Activated CD8-positive, alpha-beta memory T cell treated with anti-CD3 and anti-CD28 coated beads for 24 hours (primary cell): ENCODE measurements around the gene DELE1.

Experiments used
- DNase-seq: peaks from one replicate; pipeline ENCODE4 v3.0.0-alpha.2; 2020

The DELE1 gene, protein sequence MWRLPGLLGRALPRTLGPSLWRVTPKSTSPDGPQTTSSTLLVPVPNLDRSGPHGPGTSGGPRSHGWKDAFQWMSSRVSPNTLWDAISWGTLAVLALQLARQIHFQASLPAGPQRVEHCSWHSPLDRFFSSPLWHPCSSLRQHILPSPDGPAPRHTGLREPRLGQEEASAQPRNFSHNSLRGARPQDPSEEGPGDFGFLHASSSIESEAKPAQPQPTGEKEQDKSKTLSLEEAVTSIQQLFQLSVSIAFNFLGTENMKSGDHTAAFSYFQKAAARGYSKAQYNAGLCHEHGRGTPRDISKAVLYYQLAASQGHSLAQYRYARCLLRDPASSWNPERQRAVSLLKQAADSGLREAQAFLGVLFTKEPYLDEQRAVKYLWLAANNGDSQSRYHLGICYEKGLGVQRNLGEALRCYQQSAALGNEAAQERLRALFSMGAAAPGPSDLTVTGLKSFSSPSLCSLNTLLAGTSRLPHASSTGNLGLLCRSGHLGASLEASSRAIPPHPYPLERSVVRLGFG

DNA sequence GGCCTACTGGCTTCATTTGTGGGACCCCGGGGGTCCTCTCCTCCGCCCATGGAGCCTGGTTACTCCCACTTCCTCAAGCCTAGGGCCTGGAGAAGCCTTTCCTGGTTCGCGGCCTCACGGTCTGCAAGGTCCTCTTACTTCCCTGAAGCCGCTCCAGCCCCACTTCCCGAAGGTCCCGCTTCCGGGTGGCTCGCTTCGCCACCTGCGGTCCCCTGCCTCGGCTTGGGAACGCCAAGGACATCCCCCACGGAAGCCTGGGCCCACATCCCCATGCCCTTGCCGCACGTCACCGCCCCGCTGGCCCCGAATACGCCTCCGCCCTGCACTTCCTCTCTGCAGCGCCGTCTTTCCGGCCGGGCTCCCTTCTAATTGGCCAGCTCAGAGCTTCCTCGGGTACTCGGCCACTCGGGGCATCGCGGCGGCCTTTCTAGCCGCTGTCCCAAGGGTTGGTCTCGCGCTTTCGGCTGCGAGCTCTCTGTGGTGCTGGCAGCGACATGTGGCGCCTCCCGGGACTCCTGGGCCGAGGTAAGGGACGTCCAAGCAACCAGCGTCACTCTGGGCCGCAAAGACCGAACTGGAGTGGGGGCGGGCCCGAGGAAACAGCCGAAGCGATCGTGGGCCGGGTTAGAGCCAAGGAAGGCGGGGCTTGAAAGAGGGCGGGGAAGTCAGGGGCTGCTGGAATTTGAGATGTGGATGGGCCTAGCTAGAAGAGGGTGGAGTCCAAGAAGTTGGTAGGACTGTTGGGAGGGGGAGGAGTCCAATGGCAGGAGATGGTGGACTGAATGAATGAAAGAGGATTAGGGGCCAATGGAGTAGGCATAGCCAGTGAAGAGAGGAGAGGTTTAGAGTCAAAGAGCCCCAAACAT lies at the start of gene DELE1:
Gene DELE1 (plus strand): TSS at position 424 of the 866 bp plus-strand sequence. CDS start 71 bp downstream, at position 495.
- peak; percentile 97 for DNase-seq

DNA sequence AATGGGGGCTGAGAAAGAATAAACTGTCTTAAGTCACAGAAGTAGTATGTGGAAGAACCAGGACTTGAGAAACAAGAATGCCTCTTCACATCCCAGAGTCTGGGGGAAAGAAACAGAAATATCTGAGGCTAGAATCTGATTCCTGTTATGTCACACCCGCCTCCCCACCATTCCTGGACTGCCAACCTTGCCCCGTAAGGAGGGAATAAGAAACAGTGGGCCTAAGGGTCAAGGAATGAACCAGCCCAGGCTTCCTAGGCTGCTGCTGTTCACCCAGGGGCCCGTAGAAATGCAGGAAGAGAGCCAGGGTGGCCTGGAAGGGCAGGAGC lies 49.8 kb upstream of the DELE1 start:
- no peak for DNase-seq

DNA sequence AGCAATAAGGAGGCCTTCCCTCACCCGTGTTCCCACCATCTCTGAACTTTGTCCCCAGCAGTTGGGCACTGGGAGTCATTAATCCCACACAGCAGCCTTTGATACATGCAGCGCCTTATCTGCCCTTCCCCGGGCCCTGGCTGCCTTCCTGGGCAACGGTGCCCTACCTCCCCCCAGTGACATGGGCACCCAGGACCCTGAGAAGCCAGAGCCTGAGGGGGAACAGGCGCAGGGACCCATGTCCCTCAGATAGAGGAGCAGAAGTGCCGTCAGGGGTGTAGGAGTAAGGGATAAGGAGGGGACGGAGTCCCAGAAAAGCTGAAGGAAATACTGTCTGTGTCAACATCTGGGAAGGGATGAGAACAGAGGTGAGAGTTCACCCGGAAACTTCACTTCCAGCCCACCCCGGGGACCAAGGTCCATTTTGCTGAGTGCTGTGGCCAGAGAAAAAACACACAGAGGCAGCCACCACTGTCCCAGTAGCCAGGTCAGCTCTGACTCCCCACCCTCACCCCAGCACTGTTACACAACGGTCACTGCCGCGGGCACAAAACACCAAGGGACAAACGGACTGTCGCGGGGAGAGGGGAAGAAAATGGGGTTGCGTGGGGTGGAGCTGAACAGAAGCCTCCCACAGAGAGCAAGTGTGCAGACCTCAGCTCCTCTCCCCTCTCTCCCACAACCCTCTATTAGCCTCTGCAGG lies 49.3 kb upstream of the DELE1 start:
- no peak for DNase-seq

DNA sequence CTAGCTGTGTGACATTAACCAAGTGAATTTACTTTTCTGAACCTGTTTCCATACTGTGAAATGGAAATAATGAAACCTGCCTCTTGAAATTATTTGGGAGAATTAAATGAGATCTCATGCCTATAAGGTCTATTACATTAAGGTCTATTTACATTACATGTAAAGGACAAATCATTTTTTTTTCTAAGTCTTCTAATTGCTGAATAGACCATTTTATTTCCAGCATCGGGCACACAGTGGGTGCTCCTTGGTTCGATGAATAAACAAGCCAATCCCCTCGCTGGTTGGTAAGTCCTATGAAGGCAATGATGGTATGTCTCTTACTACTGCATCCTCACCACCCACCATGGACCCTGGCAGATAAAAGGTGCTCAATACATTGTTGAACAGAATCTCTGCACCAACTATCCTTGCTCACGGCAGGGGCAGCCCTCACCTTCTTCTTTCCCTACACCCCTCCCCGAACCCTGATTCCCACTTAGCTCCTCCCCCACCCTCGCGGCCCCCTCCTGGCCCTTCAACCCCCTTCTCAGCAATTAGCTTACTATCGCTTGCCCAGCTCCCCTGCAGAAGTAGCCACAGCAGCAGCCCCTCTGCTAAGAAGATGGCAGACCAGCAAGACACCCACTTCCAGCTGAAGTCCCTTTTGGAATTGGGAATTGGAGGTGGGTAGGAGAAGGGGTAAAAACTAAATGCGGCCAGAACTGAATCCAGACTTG lies 48.5 kb upstream of the DELE1 start:
- no peak for DNase-seq

DNA sequence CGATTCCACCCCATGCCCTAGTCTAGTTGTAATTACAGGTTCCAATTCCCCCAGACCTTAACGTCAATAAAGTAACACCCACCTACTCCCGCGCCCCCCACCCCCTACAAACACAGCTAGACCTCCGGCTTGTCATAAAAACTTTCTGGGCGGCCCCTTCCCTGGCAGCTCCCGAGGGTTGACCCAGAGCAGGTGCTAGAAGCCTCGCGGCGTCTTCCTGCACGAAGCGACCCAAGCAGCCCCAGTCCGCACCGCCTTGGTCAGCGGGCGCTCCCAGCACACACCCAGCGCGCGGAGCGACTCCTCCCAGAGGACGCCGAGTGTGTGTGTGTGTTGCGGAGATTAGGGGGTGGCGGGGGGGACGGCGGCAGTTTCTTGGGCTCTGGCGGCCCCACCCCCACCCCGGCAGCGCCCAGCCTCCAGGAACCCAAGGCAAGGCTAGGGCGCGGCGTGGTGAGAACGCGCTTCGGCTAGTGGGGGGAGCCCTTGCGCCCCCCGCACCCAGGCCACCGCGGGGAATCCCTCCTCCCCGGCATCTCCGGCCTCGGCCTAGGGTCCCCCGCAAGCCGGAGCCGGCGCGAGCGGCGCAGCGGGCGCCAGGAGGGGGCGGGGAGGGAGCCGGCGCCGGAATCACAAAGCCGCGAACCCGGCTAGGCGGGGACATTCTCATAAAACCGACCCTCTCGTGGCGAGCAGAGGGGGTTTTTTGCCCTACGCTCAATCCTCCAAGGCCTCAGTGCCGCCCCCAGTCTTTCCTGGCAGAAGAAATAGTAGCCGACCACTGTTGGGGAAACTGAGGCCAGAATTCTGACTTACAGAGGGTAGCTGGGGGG lies 47.7 kb upstream of the DELE1 start:
- no peak for DNase-seq

DNA sequence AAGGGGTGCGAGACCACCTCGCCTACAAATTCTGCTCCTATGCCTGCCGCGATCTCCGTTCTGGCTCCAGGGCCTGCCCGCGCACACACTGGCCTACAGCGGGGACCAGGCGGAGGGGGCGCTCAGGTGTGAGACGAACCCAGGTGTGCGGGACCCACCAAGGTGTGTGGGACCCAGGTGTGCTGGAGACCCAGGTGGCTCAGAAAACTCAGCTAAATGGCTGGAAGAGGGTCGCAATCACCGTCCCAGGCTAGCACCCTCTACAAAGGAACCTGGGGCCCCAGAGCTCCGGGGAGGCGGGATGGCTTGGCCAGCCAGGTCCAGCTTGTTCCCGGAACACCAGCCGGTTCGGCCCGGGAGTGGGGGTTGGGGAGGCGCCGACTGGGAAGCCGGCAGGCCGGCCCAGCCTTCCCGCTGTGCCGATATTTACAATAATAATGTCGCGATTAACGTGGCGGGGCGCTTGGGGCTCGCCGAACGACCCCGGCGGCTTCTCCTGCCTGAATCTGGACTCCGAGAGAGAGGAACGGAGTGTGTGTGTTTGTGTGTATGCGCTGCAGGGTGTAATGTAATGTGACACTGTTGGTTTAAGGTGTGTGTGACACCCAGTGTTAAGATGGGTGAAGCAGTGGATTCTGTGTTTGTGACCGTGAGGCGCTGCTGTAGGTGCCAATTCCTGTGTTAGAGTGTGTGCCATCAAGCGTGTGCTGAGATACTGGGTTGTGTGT lies 46.9 kb upstream of the DELE1 start:
- no peak for DNase-seq

DNA sequence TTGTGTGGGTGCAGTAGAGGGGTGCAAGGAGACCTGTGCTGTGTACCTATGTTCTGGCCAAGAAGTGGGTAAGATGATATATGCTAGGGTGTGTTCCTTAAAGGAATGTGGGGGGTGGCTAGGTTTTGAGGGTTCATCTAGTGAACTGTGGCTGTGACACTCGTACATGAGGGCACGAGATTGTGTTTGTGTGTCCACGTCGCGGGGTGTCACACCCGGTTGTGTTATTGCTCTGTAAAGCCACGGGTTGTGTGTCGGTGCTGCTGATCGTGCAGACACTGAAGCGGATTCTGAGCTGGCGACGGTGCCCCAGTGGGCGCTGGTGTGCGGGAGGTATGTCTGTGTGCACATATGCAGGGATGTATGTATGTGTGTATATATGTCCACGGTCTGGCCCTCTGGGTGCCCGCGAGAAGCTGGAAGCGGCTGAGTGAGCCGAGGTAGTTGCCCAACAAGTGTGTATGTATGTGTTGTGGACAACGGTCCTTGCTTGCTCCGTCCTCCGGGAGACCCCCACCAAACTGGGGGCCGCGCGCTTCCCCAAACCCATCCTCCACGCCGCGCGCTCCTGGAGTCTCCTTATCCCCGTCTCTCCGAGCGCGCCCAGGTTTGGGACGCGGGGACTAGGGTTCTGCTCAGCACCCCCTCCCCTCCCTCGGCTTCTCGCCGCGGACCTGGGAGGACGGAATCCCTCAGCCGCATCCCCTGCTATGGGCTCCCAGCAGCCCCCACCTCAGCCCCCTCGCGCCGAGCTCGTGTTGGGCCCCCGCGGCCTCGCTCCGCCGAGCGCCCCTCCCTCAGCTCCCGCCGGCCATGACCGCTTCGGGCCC lies 46.1 kb upstream of the DELE1 start:
- DNase-seq, result peak; percentile 70

DNA sequence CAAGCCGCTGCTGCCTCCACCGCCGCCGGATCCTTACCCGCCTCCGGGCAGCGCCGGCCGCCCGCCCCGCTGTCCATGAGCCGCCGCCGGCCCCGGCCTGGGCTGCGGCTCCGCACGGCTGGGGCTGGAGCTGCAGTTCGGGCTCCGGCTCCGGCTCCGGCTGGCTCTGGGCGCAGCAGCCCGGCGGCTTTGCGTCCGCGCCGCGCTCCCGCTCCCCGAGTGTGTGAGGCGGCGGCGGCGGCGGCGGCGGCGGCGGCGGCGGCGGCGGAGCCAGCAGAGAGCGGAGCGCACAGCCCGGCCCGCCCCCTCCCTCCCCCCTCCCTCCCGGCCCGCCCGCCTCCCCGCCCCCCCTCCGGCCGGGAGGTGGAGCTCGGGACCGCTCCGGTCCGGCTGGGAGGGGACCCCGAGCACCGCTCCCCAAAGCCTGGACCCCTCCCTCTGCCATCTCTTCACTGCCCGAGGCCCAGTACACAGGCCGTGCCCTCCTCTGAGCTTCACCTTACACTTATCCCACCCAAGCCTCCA lies 45.4 kb upstream of the DELE1 start, which contains the start of gene PCDH1:
Gene PCDH1 (minus strand): TSS at position 225 of the 525 bp plus-strand sequence. CDS start 148 bp downstream, at position 77.
- no peak for DNase-seq

DNA sequence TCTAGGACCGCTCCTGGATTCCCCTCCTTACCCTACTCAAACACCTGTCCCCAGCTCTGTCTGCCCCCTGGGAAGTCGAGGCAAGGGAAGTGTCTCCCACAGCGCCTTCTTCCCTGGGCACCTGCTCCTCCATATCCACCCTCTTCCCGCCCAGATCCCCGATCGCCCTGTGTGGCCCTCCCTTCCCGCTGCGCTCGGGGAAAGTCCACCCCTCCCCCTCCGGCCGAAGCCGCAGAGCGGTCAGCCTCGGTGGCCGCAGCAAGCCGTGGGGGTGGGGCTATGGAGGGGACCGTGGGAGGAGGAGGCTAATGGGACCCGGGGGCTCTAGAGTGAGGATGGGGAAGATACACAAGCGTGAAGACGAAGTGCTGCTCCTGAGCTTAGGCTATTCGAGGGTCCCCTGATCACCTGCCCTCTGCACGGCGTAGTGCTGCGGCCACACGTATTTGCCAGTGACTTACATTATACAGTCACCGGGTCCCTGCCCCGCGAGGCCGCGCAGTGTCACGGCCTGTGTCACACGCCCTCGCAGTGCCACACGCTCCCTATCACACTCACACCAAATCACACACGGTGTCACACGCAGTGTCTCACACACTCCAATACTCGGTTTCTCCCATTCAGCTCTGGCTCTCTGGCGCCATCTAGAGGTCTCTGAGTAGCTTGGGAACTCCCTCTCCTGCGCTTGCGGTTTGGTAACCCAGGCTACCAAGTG lies 44.8 kb upstream of the DELE1 start:
- DNase-seq, result peak; percentile 92

DNA sequence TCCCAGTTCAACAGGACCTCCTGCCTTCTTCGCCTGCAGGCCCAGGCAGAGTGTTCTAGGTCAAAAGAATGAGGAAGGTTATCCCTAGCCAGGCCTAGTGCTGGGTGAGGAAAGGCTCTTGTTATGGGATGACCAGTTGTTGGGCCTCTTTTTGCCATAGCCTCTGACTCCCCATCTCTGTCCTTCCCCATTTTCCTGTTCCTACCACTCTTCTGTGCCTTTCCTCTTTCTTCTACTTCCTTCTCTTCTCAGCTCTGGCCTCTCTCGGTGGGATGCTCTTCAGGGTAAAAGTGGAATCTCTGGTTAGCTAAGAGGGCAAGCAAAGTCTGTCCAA lies 44.3 kb upstream of the DELE1 start:
- no peak for DNase-seq

DNA sequence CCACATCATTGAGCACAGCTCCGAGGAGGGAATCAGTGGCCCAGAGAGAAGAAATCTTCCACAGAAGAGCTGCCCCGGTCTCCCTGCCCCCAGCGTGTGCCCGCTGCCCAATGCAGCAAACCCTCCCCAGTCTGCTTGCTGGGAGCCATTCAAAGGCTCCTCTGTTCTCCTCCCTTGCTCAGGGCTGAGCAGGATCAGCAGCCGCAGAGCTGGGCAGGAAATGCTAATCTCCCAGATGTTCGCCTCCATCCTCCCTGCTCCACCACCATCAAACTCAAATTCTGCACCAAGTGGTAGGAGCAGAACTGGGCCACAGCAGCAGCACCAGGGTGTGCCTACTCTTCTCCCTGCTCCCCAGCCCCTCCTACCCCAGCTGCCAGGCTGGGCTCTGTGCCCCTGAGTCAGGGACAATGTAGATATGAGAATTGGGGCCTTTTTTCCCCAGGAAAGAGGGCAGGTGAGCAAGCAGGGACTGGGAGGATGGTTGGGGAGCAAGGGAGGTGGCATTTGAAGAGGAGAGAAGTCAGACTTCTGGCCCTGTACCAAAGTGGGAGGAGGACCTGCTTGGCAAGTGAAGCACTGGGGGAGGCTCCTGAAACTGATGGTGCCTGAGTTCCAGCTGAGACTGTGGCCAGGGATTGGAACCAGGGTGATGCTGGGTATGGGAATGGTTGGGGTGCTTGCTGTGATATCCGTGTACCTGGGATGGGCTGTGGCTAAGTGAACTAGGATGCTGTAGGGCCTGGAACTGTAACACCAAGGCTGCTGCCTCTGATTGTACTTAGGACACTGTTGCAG lies 43.5 kb upstream of the DELE1 start:
- DNase-seq, result no peak

DNA sequence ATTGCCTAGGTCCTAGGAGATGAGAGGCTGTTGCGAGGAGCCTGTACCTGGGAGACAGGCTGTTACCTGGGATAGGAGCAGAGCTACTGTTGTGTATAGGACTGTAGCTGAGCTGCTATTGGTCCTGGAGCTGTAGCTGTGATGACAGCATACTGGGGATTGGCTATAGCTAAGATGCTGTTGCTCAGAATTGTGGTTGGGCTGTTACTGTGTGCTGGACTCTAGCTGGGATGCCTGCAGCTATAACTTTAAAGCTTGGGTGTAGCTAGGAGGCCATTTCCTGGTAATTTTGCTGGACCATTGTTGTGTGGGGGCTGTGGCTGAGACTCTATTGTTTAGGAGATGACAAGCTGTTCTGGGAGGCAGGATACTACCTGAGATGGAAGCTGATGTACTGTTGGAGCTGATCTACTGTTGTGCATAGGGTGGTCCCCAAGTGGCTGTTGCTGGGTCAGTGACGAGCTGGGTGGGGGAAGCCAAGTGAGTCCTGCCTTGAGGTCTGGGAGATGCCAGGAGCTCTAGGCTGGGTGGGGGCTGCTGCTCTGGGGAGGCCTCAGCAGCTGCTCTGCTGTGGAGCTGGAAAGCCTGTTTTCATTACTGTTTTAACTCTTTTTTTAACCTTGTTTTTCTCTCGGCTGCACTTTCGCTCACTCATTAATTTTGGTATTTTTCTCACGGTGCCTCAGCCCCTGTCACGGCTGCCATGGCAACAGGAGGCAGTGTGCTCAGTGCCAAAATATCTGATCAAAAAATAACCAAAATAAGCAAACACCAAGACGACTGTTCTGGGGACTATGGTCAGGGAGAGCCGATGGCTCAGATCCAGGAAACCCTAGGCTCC lies 42.5 kb upstream of the DELE1 start:
- no peak for DNase-seq

DNA sequence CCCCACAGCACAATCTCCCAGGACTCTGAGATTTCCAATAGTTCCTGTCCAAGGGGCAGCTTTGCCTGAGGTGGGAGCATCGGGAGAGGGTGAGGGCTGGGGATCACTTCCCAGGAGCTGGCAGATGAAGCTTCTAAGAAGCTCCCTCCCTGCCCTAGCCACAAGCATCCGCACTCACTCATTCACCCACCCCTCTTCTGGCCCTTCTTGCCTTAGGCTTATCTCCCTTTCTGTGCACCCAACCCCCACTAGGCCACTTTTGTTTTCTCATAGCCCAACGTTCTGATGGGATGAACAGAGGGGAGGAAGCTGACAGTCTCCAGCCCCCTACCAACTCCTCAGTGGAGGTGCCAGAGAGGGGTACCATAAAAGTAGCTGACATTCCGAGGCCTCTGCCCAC lies 41.8 kb upstream of the DELE1 start:
- DNase-seq, result no peak

DNA sequence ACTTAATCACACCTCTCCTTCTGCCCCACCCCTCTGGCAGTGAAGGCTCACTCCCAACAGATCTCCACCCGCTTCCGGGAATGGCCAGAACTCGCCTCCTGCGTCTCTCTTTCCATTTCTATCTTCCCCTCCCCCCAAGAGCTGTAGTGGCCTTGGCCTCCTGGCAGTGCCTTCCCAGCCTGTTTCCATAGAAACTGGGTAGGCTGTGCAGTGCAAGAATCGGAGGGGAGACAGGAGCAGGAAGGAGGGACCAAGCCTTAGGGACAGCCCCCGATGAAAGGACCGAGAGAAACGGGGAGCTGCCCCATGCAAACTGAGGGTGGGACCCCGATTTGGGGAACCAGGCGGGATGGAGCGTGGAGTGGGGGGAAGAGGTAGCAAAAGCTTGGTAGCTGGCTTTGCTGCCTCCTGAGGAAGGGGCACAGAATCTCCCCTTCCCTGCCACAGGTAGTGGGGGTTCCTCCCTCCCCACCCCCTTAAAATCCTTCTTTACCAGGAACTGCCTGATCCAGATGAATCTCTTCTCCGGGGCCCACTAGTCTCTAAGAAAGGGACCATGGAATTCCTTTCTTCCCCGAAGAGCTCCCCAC lies 41.0 kb upstream of the DELE1 start:
- DNase-seq, result no peak

DNA sequence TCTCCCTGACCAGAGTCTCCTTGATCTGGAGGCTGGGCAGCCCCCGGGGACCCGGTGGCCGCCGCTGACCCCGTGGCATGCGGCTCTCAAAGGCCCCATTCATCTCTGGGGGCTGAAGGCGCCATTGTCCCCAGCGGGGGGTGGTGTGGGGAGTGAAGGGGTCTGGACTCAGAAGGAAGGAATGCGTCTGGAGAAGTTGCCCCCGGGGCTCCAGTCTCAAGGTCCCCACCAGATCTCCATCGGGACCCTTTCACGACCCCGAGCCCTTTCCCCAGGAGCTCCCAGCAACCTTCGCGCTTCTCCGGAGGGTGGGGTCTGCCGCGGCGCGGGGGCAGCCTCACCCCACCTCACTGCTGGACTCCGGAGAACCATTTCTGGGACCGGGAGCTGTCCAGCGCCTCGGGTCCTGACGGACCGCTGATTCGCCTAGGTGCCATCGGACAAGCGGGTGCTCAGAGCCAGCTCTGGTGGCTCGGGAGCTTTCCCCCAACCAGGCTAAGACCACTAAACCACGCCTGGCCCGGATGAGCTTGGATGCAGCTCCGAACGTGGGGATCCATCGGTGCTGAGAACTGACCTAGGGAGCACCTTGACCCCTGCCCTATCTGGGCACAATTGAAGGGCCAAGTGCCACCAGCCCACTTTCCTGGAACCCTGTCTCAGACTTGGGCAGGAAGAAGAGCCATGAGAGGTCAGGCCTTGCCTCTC lies 40.3 kb upstream of the DELE1 start:
- DNase-seq, result no peak

DNA sequence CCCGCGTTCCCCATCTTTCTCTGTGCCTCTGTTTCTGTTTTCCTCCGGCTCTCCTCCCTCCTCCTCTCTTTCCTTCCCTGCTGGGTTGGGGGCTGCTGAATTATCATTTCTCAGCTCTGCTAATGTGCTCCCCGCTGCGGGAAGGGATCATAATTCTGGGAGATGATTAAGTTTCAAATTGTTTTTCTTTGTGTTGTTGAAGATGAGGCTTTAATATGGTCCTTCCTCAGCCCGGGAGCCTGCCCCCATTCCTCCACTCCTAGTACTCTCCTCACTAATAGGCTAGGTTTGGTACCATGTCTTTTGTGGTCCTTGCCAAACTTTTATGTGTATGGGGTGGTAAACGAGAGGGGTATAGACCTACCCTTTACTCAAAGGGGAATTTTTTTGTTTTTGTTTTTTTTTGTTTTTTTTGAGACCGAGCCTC lies 39.8 kb upstream of the DELE1 start:
- no peak for DNase-seq
